ENCODE results near the gene TMEM178B. TPM values are rescaled to one million over a fixed set of nuclear protein-coding genes. Genes with fewer than 3 reads are reported as not detected.

TMEM178B gene
- total RNA-seq, 2 donors from 2014 or later = 1.7 to 4.1 TPM

DNA sequence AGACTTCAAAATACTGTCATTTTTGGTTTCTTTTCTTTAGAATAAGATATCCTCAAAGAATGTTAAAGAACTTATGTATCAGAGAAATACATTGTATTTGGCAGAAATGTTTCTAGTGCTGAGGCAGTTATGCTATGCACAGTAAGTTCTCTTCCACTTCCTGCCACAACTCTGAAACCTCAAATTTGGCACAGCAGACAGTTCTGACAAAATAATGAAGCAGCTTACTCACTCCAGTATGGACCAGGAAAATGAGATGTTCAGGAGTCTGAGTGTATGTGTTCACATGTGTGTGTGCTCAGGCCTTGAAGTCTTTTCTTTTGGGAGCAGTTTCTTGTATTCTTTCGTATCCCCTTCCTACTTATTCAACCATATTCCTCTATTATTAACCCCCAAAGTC, 280.4 kb downstream of the TMEM178B start:
- H3K4me1 ChIP-seq (ENCODE audit: control insufficient read depth, insufficient read depth, low read length) = peaks cover 6% of the 10 kb centered on the region
- H3K9me3 Mint-ChIP-seq = no peaks in the 10 kb centered on the region
- no peak for TF ChIP-seq CTCF (conservative IDR thresholded peaks at IDR 0.05)

DNA sequence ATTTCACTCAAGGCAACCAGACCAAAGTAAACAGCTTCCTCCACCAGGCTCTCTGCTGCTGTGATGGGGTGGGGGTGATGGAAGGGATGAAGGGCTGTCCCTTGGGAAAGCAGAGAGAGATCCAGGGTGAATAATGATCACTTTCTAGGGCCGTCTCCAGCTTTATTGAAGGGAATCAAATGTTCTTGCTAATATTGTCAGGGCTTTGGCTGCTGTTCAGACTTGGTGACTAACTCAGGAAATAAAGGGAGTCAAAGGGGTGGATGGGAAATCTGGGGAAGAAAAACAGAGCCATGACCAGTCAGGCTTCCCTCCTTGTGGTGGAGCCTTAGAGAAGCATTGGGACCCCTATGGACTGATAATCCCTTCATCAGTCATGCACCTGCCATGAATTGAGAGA, 281.2 kb downstream of the TMEM178B start:
- H3K27me3 Mint-ChIP-seq (ENCODE audit: insufficient read depth) = no peaks in the 10 kb centered on the region
- 58 to 84% methylated on average over 1 of the region's 1 CpG for WGBS, 2 experiments (ENCODE audit: insufficient coverage in 1 of 2, insufficient read length in 1 of 2)
- Histone ChIP-seq H3K36me3 (ENCODE audit: control insufficient read depth, insufficient read depth, low read length) (no peaks in the 10 kb centered on the region), H3K4me3 (ENCODE audit: low read length) (no peak overlapping the region), H3K4me1 (ENCODE audit: control insufficient read depth, insufficient read depth, low read length) (peaks cover 12% of the 10 kb centered on the region), H3K9me3 (ENCODE audit: control insufficient read depth, low read length) (no peaks in the 10 kb centered on the region), H3K9ac (ENCODE audit: extremely low read depth, low read length, poor library complexity, severe bottlenecking) (no peak overlapping the region), H3K27me3 (ENCODE audit: control insufficient read depth, insufficient read depth, low read length, poor library complexity, severe bottlenecking) (peaks cover 6% of the 10 kb centered on the region), H3K27ac (ENCODE audit: low read depth, low read length) (no peak overlapping the region)
- no peak overlapping the region for H3K27ac Mint-ChIP-seq
- no peak for TF ChIP-seq CTCF (conservative IDR thresholded peaks at IDR 0.05)
- no peaks in the 10 kb centered on the region for H3K9me3 Mint-ChIP-seq
- no peaks in the 10 kb centered on the region for H3K36me3 Mint-ChIP-seq (ENCODE audit: low read depth)
- no peak for DNase-seq
- H3K4me1 Mint-ChIP-seq = peaks cover 22% of the 10 kb centered on the region
- H3K4me3 Mint-ChIP-seq = no peak overlapping the region

More for the DNA sequence above, 280.4 kb downstream of the TMEM178B start:
- Mint-ChIP-seq H3K27me3 (ENCODE audit: insufficient read depth) (no peaks in the 10 kb centered on the region), H3K27ac (no peak overlapping the region), H3K4me3 (no peak overlapping the region), H3K36me3 (ENCODE audit: low read depth) (no peaks in the 10 kb centered on the region), H3K4me1 (peaks cover 20% of the 10 kb centered on the region)
- Histone ChIP-seq H3K27ac (ENCODE audit: low read depth, low read length) (no peak overlapping the region), H3K36me3 (ENCODE audit: control insufficient read depth, insufficient read depth, low read length) (no peaks in the 10 kb centered on the region), H3K4me3 (ENCODE audit: low read length) (no peak overlapping the region), H3K9ac (ENCODE audit: extremely low read depth, low read length, poor library complexity, severe bottlenecking) (no peak overlapping the region), H3K9me3 (ENCODE audit: control insufficient read depth, low read length) (no peaks in the 10 kb centered on the region), H3K27me3 (ENCODE audit: control insufficient read depth, insufficient read depth, low read length, poor library complexity, severe bottlenecking) (peaks cover 6% of the 10 kb centered on the region)
- no peak for DNase-seq
- 84 to 100% methylated on average over 1 of the region's 1 CpG for WGBS, 2 experiments (ENCODE audit: insufficient coverage in 1 of 2, insufficient read length in 1 of 2)

- H3K4me3 Mint-ChIP-seq = no peak overlapping the region
- Histone ChIP-seq H3K4me1 (ENCODE audit: control insufficient read depth, insufficient read depth, low read length) (peaks cover 15% of the 10 kb centered on the region), H3K27ac (ENCODE audit: low read depth, low read length) (no peak overlapping the region), H3K4me3 (ENCODE audit: low read length) (no peak overlapping the region), H3K9ac (ENCODE audit: extremely low read depth, low read length, poor library complexity, severe bottlenecking) (no peak overlapping the region), H3K27me3 (ENCODE audit: control insufficient read depth, insufficient read depth, low read length, poor library complexity, severe bottlenecking) (peaks cover 6% of the 10 kb centered on the region), H3K36me3 (ENCODE audit: control insufficient read depth, insufficient read depth, low read length) (no peaks in the 10 kb centered on the region), H3K9me3 (ENCODE audit: control insufficient read depth, low read length) (no peaks in the 10 kb centered on the region)
- H3K27ac Mint-ChIP-seq = no peak overlapping the region
- no peaks in the 10 kb centered on the region for H3K36me3 Mint-ChIP-seq (ENCODE audit: low read depth)
- 77% methylated on average over 3 of the region's 3 CpGs; no CpG with 5 or more reads in 1 of the 2 experiments for WGBS, 2 experiments (ENCODE audit: insufficient coverage in 1 of 2, insufficient read length in 1 of 2)
- H3K27me3 Mint-ChIP-seq (ENCODE audit: insufficient read depth) = no peaks in the 10 kb centered on the region
- DNase-seq = no peak
- no peaks in the 10 kb centered on the region for H3K9me3 Mint-ChIP-seq
- peaks cover 26% of the 10 kb centered on the region for H3K4me1 Mint-ChIP-seq
- no peak for TF ChIP-seq CTCF (conservative IDR thresholded peaks at IDR 0.05)
These were observed 282.3 kb downstream of the TMEM178B start for GRCh38 chr7:141356161-141356560.
